ENCODE data around the gene TPP1.
A peak's percentile ranks its signal among the peaks of the same experiment; 100 is the strongest.

Gene TPP1

DNA sequence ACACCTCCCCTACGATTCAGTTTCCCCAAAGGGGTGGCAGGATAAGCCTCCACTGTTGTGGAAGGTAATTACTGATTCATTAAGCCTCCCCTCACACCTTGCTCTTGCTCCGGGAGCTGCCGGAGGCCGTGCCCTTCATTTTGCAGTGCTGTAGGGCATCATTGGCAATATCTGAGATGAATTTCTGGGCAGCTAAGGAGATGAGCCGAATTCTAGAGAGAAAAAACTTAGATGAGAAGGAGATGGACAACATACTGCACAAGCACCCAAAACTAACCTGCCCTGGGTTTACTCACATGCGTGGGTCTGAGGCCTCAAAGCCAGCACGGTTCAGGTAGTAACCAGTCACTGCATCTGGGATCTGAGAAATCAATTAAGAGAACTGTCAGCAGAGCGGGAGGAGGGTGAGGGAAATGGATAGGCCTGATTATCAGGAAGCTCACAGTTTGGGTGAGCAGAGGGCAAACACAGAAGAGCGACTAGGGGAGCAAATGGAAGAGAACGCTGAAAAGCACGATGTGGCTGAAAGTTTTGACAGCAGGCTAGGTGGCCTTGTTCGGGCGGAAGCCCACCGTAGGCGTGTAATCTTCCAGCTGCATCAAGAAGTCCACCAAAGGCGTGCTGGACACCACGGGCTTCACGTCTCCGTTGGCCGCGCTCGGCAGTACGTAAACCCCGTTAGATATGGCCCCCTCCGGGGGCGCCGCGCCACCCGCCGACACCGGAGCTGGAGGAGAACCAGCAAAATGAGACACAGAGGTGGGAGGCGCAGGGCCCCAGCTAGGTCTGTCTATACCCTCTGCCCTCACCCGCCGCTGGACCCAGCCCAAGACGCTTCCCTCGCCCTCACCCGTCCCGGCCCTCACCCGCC lies 7.9 kb downstream of the TPP1 start:
- no peak for ATAC-seq
- DNase-seq: peak; percentile 53

DNA sequence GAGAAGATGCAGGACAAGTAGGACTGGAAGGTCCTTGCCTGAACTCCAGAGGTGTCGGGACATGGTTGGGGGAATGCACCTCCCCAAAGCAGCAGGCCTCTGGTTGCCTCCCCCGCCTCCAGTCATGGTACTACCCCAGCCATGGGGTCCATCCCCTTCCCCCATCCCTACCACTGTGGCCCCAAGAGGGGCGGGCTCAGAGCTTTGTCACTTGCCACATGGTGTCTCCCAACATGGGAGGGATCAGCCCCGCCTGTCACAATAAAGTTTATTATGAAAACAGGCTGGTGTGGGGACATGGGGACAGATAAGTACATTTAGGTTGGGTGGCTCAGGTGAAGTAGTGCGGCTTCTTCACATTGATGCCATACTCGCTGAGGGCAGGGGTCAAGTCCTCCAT lies 8.6 kb downstream of the TPP1 start:
- ATAC-seq (no peak), DNase-seq (no peak)

DNA sequence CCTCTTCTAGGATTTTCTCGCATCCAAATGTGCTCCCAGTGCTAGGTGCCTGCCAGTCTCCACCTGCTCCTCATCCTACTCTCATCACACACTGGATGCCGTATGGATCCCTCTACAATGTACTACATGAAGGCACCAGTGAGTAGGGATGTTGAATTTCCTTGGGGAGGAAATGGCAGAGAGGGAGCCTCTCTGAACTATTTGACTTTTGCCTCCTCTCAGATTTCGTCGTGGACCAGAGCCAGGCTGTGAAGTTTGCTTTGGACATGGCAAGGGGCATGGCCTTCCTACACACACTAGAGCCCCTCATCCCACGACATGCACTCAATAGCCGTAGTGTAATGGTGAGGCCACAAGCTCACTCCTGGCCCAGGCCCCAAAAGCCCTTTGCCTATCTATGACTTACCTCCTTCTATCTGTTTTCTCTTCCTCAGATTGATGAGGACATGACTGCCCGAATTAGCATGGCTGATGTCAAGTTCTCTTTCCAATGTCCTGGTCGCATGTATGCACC lies 9.7 kb downstream of the TPP1 start:
- no peak for ATAC-seq
- DNase-seq: no peak

DNA sequence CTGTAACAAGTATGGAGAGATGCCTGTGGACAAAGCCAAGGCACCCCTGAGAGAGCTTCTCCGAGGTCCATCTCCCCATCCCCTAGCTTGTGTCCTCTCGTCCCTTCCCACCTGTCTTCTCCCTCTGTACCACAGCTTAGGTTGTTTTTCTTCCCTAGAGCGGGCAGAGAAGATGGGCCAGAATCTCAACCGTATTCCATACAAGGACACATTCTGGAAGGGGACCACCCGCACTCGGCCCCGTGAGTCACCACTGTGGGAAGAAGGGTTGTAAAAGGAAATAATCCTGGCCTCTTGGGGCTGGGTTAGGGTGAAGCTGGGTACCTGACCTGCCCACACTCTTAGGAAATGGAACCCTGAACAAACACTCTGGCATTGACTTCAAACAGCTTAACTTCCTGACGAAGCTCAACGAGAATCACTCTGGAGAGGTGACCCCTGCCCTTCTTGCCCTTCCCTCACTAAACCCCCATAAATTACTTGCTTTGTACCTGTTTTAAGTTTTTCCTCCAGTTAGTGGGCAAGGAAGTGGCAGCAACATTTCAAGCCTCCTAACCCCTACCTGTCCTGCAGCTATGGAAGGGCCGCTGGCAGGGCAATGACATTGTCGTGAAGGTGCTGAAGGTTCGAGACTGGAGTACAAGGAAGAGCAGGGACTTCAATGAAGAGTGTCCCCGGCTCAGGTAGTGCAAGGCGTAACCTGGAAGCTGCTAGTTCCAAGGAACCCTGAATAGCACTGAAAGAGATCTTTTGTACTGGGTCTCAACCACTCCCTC lies 10.3 kb downstream of the TPP1 start:
- no peak for ATAC-seq
- DNase-seq: no peak

DNA sequence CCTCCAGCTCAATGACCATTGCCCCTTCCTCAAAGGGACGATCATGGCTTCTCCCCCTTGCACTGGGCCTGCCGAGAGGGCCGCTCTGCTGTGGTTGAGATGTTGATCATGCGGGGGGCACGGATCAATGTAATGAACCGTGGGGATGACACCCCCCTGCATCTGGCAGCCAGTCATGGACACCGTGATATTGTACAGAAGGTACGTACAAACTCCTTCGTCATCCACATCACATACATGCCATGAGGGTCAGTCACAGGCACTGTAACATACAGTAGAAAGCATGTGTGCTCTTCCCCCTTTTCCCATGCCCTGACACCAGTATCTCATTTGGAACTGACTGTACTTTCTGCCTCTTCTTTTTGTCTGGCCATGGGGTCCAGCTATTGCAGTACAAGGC lies 11.2 kb downstream of the TPP1 start:
- no peak for DNase-seq
- no peak for ATAC-seq

DNA sequence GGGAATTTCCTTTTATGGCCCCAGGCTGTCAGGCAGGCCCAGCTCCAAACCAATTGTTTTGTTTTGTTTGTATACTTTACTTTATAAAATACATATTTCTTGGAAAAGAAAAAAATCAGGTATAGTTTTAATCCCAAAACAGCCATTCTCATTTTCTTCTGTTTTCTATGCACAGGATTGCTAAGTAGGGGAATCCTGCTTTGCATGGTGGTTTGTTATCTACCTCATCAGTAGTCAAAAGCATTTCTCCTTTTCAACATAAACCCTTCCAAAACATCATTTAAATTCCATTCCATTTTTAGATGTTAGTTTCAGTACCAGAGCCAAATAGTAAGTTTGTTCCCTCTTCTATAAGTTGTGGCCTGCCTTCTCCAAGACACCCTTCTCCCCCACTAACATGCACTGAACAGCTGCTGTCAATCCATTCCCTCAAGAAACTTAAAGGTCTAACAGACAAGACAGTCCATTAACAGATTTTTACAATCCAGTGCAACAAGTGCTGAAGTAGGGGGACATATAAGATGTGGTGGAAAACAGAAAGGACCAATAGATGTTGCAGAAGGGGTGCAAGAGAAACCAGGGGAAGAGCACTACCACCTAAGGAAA lies 11.9 kb downstream of the TPP1 start:
- ATAC-seq: no peak

DNA sequence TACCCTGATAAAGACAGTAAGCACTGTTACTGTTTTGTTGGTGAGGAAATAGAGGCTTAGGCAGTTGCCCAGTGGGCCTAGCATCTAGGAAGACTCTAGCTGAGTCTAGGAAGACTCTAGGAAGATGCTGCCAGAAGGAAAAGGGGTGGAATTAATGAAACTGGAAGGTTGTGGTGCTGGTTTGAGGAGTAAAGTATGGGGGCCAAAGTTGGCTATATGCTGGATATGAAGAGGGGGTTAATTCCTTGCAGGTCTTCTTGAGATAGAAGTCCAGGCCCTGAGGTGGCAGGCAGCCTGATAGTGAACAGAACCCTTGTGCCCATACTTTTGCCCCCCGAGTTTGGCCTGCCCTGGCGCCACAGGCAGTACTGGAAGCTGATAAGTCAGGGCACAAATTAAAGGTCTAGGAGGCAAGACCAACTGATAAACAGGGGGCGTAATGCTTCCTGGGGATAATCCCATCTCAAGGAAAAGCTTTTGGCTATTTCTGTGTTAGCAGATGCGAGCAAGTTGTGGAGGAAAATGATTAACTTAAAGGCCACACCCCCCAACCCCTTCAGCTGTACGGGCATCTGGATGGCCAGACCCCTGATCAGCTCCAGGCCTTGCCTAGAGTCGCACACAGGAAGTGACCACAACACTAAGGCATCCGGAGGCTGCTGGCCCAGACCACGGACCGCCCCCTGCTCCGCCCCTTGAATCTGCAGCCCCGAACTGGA lies 12.6 kb downstream of the TPP1 start:
- DNase-seq: peak; percentile 79
- peak; percentile 24 for ATAC-seq

More for the DNA sequence above, 11.9 kb downstream of the TPP1 start:
- no peak for DNase-seq

DNA sequence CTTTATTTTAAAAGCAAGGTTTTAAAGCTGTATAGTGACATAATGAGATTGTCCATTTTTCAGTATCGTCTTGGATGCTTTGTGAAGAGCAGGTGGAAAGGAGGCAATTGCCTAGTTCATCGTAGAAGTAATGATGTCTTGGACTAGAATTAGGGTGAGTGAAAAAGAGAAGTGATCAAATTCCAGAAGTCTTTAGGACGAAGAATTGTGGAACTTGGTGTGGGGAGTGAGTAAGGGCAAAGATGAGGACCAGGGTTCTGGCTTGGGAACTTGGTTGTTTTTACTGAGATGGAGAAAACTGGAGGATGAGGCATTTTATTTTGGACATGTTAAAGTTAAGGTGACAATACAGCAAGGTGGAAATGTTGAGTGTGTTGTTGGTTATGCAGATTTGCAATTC lies 14.4 kb downstream of the TPP1 start:
- DNase-seq (no peak), ATAC-seq (no peak)

DNA sequence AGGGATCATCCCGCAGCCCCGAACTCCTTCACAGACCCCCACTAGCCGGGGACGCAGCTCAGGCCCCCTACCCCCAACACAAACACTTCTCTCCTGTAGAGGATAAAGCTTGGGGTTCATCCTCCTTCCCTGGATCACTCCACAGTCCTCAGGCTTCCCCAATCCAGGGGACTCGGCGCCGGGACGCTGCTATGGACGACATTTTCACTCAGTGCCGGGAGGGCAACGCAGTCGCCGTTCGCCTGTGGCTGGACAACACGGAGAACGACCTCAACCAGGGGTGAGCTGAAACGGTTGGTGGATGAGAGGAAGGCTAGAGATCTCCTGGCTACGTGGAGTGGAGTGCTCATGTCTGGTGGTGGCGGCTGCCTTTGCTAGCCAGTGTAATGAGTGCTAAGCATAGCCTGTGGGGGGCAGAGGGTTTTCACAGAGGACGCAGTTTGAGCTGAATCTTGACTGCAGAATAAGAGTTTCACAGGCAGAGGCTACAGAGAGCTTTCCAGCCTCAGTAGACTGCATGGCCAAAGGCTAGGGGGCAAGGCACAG lies 15.1 kb downstream of the TPP1 start:
- DNase-seq (peak; percentile 57), ATAC-seq (peak; percentile 50)

DNA sequence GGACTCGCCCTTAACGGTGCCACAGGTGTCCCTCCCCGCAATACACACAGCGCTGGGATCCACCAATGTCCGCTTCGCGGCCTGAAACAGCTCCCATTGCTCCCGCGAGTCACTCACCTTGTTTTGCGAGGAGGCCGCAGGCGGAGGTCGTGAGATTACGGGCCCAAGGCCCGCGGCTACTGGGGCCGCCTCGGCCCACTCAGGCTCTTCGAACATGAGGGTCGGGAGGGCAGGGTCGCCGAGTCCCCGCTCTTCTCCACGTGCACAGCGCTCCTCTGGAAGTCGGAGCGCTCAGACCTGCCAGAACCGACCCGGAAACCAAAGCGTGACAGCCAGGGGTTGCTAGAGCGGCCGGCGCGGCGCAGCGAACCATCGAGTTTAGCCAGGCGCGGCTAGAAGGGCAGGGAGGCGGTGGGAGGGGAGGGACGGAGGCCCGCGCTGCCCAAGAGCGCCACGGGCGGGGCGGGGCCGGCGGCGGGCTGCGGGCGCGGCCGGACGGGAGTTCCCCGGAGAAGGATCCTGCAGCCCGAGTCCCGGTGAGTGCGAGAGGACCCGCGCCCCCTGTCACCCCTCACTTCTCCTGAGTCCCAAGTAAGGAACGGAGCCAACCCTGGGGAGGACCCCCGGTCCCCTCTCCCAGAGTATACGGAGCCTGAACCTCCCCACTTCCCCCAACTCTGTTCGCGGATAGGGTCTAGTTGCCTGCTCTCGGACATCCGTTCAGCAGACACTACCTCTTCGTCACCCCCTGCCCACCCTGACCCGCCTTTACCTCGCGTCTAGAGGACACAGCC lies 15.7 kb downstream of the TPP1 start, which contains the start of the genes ILK and RRP8:
ILK (plus strand) TSS at position 488 of the 794 bp plus-strand sequence. CDS start 498 bp downstream, outside the sequence.
RRP8 (minus strand) TSS at position 330 of the 794 bp plus-strand sequence; CDS start at position 216, 114 bp downstream.
- ATAC-seq: peak; percentile 84
- peak; percentile 90 for DNase-seq

DNA sequence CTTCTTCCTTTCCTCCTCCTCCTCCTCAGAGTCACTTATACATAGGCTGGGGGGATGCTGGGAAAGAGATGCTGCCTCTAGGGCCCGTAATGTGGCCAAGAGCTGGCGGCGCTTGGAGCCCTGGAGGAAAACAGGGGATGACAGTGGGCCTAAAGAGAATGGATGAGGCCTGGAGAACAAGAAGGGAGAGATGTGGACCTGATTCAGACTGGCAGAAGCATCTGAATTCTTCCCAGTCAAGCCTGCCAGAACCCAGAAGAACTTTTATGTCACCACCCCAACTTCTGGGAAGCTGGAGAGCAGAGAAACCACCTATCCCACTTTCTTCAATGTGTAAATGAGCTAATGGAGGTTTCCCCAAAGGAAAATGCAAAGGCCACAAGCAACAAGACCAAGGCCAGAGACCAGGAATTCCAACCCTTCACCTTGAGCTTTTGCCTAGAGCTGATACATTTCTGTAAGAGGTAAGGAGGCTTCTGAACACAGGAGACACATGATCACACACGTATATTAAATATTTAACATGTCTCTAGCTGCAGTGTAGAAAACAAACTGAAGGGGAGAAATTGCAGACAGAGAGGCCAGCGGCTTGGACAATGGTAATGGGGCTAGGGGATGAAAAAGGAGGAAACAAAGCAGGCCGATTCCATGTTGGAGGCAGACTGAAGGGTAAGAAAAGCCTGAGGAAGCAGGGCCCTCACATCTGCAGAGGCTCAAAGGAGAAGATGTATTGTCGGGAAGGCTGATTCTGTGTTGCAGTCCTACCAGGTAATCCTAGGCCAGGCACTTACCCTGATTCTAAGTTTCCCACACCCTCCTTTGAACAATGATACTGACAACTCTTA lies 16.9 kb downstream of the TPP1 start:
- DNase-seq: no peak

DNA sequence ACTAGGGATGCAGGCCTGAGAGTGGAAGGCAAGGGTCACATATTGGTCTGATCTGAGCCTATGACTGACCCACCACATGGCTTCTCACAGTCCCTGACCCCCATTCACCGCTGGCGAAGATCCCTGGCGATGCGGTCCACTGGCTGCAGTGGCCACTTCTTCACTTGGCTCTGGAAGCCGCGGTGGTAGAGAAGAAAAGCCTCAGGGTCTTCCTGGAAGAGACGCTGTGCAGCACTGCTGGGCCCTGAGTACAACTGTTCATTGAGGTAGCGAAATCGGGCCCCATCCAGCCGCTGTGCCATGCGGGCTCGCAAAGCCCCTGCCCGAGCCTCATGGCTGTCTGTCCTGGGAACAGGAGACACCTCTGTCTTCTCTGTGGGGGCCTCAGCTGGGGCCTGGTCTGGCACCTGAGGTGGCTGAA lies 18.2 kb downstream of the TPP1 start:
- ATAC-seq (no peak), DNase-seq (no peak)

More for the DNA sequence above, 16.9 kb downstream of the TPP1 start:
- ATAC-seq: no peak

DNA sequence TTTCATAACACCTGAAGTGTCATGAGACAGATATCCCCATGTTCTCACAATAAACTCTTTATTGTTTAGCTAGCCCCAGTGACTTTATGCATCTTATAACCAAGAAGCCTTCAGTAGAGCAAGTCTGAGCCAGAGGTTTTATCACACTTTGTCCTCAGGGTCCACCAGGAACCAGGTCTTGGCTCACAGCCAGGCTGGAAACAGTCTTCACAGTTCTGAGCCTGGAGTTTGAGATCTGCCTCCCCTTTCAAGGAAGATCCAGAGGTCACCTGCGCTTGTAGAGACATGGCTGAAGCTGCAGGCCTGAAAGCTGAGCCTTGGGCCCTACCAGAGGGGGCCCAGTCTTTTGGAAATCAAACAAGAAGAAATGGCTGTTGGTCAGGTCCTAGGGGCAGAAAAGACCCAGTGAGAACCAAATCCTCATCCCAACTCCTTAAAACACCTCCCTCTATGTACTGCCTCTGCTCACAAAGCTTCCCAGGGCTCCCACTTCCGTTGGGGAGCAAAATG lies 19.3 kb downstream of the TPP1 start:
- ATAC-seq: no peak

DNA sequence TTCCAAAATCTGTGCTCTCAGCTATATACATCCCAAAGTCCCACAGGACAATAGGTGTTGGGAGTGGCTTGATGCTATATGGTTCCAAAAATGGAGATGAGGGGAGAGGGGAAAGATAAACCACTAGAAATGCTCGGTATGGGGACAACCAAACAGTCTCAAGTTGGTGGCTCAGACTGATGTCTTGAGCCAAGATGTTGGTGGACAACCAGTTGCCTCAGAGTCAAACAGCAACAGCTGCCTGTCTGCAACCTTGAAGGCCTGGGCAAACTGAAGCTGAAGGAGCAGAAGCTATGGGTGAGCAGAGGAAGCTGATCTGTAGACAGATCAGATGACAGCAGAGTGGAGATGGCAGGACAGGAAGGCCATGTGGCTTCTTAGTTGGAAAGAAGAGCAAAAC lies 19.8 kb downstream of the TPP1 start:
- no peak for ATAC-seq
- no peak for DNase-seq

More for the DNA sequence above, 19.3 kb downstream of the TPP1 start:
- no peak for DNase-seq

DNA sequence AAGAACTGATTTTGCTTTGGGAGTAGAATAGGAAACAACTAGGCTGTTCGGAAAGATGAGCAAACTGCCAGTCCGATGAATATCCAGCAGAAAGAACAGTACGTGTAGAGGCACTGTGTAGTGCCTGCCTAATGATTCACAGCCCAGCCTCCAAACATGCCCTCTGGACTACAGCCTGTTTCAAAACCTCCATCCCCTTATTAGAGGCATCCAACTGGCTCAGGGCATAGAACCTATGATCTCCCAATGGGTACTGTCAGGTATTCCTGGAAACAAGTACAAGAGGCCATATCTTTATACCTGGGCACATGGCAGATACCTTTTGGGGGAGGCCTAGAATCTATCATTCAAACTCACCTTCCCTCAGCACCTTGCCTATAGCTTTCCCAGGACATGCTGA lies 20.7 kb downstream of the TPP1 start:
- no peak for ATAC-seq
- DNase-seq: no peak

DNA sequence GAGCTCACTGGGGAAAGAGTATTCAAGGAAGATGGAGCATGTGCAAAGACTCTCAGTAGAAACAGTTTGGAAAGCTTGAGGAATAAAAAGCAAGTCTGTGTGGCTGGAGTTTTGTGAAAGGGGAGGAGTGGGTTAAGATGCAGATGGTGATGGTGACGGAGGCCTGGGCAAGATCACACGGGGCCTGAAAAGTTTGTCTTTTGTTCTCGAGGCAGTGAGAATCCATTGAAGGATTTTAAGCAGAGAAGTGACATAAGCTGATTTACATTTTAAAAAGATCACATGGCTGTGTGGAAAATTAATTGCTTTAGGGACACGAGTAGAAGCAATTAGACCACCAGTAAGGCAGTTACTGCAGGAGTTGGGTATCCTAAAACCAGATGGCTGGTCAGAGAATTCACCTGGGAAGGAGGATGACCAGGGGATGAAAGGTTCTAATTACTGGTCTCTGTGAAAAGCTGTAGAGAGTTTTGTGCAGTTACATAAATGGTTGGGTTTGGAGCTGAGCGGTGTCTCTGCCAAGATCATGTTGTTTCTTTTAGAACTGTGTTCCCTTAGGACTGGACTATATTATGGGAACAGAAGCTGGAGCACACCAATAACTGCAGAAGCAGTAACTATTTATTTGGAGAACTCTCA lies 22.9 kb downstream of the TPP1 start:
- DNase-seq (no peak), ATAC-seq (no peak)

DNA sequence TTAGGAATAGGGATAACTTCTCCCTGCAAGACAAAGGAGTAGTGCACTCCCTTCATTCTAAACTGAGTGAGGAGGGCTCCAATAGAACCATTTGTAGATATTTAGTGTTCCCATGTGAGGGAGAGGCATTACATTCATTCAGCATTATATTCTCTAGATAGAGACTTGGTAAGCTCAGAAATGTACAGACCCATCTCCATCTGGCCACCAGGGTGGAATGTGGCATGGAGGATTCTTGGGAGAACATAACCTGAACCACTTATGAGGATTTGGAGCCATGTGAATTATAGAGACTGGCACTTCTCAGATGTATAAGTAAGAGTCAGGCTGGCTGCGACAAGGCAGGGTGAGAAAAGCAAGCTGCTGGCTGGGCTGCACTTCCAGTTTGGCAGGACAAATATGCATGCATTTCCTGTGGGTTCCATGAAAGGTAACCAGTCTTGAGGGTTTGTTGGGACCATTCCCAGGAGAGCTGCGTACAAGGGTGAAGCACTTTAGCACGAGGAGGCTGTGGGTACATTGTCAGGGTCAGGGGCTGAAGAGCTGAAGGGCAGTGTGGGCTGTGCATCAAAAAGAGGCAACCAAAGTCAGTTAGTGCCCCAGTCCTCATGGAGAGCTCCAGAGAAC lies 25.0 kb downstream of the TPP1 start:
- ATAC-seq: no peak

DNA sequence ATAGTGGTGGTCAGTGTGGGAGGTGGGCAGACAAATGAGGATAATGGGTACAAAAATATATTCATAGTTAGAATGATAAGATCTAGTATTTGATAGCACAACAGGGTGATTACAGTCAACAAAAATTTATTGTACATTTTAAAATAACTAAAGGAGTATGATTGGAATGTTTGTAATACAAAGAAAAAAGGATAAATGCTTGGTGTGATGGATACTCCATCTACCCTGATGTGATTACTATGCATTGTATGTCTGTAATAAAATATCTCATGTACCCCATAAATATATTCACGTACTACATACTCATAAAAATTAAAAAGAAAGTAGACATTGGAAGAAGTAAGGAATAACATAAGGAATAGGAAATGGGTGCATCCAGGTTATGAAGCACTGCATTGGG lies 31.2 kb downstream of the TPP1 start:
- ATAC-seq (no peak), DNase-seq (no peak)

More for the DNA sequence above, 25.0 kb downstream of the TPP1 start:
- no peak for DNase-seq
